Activated naive CD4-positive, alpha-beta T cell treated with anti-CD3 and anti-CD28 coated beads, Interleukin-2, amount 50 U/mL, for 24 hours (primary cell): ENCODE data around the gene WDR70.
"Not testable (repeated sequence)": the region's sequence is repeated elsewhere in the genome, so short reads cannot be mapped to it uniquely, and the experiment has no call there.

ENCODE experiments used
- H3K27ac Mint-ChIP-seq: one replicate; pipeline ENCODE4 v1.8.0; 2021; ENCODE audit warnings: mild to moderate bottlenecking, mixed read lengths
- H3K27me3 Mint-ChIP-seq: one replicate; pipeline ENCODE4 v1.8.0; 2021; ENCODE audit warnings: mixed read lengths
- H3K36me3 Mint-ChIP-seq: one replicate; pipeline ENCODE4 v1.8.0; 2021; ENCODE audit warnings: mixed read lengths
- H3K4me1 Mint-ChIP-seq: one replicate; pipeline ENCODE4 v1.8.0; 2021; ENCODE audit warnings: mixed read lengths
- H3K4me3 Mint-ChIP-seq: one replicate; pipeline ENCODE4 v1.8.0; 2021; ENCODE audit warnings: mild to moderate bottlenecking, mixed read lengths
- H3K9me3 Mint-ChIP-seq: one replicate; pipeline ENCODE4 v1.8.0; 2021; ENCODE audit warnings: mixed read lengths

WDR70 gene

DNA sequence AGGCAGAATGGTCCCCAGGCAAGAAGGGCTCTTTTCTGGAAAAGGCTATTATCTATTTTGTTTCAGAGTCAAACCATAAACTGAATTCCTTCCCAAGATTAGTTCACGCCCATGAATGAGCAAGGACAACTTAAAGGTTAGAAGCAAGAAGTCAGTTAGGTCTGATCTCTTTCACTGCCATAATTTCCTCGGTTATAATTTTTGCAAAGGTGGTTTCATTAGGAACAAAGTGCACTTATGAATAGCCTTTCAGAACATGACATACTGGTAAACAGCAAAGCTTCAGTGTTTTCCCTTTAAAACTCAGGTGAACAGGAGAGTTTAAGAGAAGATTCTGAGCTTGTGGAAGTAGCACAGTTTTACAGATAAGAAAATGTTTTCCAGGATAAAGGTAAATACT is 282.8 kb downstream of the WDR70 start:
- no peak overlapping the region for H3K4me3 Mint-ChIP-seq
- H3K27me3 Mint-ChIP-seq = no peaks in the 10 kb centered on the region
- no peak overlapping the region for H3K27ac Mint-ChIP-seq
- peaks cover 17% of the 10 kb centered on the region for H3K4me1 Mint-ChIP-seq
- no peaks in the 10 kb centered on the region for H3K9me3 Mint-ChIP-seq
- peaks cover 26% of the 10 kb centered on the region for H3K36me3 Mint-ChIP-seq

DNA sequence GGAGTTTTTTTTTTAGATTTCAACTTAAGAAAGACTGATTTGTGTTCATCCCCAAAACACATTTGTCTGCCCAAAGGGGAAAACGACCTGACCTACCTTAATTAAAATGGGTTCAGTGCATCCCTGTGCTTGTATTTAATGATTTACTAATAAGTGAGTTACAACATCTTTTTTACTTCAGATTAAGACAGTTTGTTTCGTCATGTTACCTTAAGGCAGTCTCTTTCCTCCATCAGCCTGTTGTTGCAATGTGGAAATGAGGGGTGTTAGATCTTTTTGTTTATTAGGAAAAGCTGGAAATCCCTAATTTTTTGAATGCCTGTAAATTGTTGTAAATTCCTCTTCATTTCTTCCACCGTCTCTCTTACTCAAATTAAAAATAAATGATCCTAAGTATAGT is 283.2 kb downstream of the WDR70 start:
- no peak overlapping the region for H3K4me3 Mint-ChIP-seq
- H3K27me3 Mint-ChIP-seq = no peaks in the 10 kb centered on the region
- no peak overlapping the region for H3K27ac Mint-ChIP-seq
- H3K9me3 Mint-ChIP-seq = no peaks in the 10 kb centered on the region
- H3K4me1 Mint-ChIP-seq = peaks cover 17% of the 10 kb centered on the region
- H3K36me3 Mint-ChIP-seq = peaks cover 26% of the 10 kb centered on the region

DNA sequence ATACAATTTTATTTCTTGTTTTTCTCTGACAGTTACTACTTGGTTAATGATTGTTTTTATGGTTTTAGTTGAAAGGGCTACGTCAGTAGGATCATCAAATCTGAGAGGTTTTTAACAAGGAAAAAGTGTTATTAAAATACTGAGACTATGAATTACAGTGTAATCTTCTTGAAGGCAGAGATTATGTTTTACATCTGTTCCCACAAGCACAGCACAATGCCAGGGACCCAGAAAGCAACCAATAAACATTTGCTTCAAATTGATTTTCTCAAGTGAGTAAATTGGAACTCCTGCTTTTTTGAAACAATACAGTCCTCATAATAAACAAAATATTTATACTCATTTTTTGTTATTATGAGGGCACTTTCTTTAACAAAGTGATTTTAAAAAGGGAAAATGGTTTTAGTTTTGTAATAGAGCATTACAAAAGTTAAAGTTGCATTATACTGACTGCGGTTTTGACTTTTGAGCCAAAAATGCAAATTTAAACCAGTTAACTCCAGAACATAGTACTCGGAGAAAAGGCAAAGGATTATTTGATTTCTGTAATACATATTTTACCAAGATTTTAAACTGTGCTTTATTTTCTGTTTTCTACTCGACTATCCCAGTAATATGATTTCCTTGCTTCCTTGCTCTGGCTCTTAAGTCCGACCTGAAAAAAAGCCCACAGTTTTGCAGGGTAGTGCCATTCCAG is 283.8 kb downstream of the WDR70 start:
- Mint-ChIP-seq H3K36me3 (peaks cover 24% of the 10 kb centered on the region), H3K4me3 (no peak overlapping the region), H3K4me1 (peaks cover 17% of the 10 kb centered on the region), H3K27ac (no peak overlapping the region), H3K9me3 (no peaks in the 10 kb centered on the region), H3K27me3 (no peaks in the 10 kb centered on the region)

DNA sequence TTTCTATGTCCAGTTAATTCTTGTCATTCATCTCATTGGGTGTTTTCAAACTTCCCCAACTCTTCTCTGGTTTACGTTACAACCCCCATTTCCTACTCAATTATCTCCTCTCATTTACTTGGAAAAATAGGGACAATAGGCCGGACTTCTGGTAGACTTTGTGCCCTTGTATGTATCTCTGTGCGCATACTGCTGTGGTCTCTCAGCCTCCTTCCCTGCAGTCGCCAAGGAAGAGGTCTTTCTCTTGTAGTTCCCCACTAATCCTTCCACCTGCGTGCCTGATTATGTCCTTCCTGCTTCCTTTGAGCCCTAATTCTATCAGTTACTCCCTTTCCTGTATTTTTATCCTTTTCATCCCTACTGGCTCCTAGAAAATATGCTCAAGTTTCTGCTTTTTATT is 284.4 kb downstream of the WDR70 start:
- H3K4me3 Mint-ChIP-seq = no peak overlapping the region
- H3K27me3 Mint-ChIP-seq = no peaks in the 10 kb centered on the region
- peaks cover 17% of the 10 kb centered on the region for H3K4me1 Mint-ChIP-seq
- H3K9me3 Mint-ChIP-seq = no peaks in the 10 kb centered on the region
- no peak overlapping the region for H3K27ac Mint-ChIP-seq
- peaks cover 24% of the 10 kb centered on the region for H3K36me3 Mint-ChIP-seq

DNA sequence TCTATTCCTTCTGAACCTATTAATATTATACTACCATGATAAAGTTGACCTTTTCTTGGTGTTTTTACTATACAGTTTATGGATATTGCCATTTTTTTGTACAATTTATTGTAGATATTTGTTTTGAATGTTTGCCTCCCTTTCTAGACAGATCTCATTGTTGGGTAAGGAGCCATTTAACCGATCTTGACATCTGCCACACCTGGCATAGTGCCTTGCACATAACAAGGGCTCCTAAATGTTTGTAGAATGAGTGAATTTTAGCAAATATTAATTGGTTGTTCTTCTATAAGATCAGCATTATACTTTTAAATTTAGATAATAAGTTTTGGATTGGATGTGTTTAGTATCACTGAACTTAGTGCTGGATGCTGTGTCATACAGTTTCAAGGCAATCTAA is 285.4 kb downstream of the WDR70 start:
- H3K36me3 Mint-ChIP-seq = peaks cover 28% of the 10 kb centered on the region

DNA sequence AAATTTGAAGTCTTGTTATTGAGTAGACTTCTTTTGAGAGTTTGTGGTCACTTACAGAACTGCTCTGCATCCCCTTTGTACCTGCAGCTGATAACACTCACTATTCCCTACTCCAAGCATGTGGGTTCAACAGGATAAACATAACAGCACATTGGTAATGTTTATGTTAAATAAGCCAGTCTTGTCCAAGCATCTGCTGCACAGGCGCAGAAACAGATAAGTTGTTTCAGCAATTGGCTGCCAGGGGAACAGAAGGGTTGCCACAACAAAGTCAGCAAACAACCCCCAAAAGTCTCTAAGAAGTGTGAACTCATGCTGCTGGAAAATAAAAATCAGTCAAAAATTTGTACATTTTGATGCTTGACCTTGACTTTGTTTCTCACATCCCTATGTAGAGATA is 286.2 kb downstream of the WDR70 start:
- H3K27me3 Mint-ChIP-seq = no peaks in the 10 kb centered on the region
- H3K27ac Mint-ChIP-seq = no peak overlapping the region
- peaks cover 27% of the 10 kb centered on the region for H3K4me1 Mint-ChIP-seq
- peaks cover 31% of the 10 kb centered on the region for H3K36me3 Mint-ChIP-seq
- no peak overlapping the region for H3K4me3 Mint-ChIP-seq
- H3K9me3 Mint-ChIP-seq = peaks cover 10% of the 10 kb centered on the region

More for the DNA sequence above, 285.4 kb downstream of the WDR70 start:
- Mint-ChIP-seq H3K9me3 (peaks cover 3% of the 10 kb centered on the region), H3K4me1 (peaks cover 20% of the 10 kb centered on the region), H3K27me3 (no peaks in the 10 kb centered on the region), H3K4me3 (no peak overlapping the region), H3K27ac (no peak overlapping the region)

DNA sequence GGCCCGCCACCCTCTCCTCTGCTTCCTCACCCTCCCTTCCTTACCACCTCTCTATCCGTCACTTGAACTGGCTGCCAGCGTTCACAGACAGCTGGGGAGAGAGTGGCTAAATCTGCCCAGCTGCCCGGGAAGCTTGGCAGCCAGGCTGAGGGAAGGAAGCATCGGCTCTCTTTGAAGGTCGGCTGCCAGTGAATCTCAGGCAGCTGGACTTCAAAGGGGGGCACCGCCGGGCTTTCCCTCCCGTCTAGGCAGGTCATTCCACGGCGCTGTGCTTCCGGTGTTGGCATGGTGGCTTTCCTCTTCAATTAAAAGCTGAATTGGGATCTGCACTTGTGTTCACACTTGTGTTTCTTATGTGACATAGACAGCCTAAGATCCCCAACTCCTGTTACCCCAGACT is 286.8 kb downstream of the WDR70 start:
- H3K4me3 Mint-ChIP-seq = no peak overlapping the region
- no peak overlapping the region for H3K27ac Mint-ChIP-seq
- H3K9me3 Mint-ChIP-seq = peaks cover 10% of the 10 kb centered on the region
- no peaks in the 10 kb centered on the region for H3K27me3 Mint-ChIP-seq
- H3K36me3 Mint-ChIP-seq = peaks cover 30% of the 10 kb centered on the region
- peaks cover 33% of the 10 kb centered on the region for H3K4me1 Mint-ChIP-seq

DNA sequence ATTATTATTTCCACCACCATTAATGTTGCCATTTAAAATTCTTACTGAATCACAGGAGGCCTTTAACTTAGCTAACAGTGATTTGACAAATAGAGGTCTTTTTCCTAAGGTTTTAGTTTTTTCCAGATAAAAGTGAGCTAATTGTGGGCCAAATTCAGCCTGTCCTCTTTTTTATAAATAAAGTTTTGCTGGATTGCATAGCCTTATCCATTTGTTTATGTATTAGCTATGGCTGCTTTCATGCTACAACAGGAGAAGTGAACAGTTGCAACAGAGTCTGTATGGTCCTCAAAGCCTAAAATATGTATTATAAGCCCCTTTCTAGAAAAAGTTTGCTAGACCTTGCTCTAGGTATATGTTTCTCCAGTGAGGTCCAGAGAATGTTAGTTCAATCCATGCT is 288.3 kb downstream of the WDR70 start:
- peaks cover 45% of the 10 kb centered on the region for H3K4me1 Mint-ChIP-seq
- no peak overlapping the region for H3K27ac Mint-ChIP-seq
- H3K36me3 Mint-ChIP-seq = peaks cover 29% of the 10 kb centered on the region
- no peaks in the 10 kb centered on the region for H3K27me3 Mint-ChIP-seq
- H3K4me3 Mint-ChIP-seq = no peak overlapping the region
- H3K9me3 Mint-ChIP-seq = peaks cover 10% of the 10 kb centered on the region

DNA sequence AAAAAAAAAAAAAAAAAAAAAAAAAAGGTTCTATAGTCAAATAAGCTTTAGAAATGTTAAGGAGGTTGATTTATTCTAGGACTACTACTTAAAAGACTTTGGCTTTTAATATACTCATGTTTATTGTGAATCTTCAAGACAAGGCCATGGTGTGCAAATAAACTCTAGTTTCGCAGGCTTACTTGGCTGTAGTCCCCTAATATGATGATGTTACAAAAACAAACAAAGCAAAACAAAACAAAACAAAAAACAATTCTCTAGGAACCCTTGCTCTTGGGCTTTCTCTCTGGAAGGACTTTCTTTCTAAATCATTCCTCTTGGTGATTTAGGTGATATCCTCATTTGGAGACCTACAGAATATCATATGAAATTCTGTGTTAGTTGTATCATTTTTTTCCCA is 288.7 kb downstream of the WDR70 start:
- Mint-ChIP-seq H3K9me3 (peaks cover 10% of the 10 kb centered on the region), H3K4me1 (peaks cover 48% of the 10 kb centered on the region), H3K27me3 (no peaks in the 10 kb centered on the region), H3K27ac (no peak overlapping the region), H3K36me3 (peaks cover 26% of the 10 kb centered on the region), H3K4me3 (no peak overlapping the region)

DNA sequence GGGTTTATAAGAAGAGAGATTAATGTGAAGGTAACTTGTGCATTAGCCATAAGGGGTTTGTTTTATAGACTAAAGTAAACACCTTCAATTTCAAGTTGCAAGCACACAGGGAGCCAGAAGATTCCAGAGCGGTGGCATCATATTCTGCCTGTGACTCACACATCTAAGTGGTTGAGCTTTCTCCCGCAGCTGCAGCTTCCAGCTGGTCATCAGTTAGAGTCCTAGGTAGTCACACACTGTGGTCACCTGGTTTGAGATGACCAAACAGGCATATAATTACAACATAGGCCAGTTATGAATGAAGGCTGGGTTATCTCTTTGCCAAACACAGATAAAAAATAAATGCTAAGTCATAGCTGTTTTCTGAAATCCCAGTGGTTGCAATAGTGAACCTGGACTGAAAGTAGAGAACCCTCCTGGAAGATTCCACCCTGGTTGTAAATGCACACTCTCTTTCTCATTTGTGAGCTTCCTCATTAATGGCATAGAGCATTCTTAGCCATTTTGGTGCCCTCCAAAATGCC is 289.5 kb downstream of the WDR70 start:
- Mint-ChIP-seq H3K27me3 (no peaks in the 10 kb centered on the region), H3K4me3 (no peak overlapping the region), H3K27ac (no peak overlapping the region), H3K4me1 (peaks cover 44% of the 10 kb centered on the region), H3K9me3 (peaks cover 10% of the 10 kb centered on the region), H3K36me3 (peaks cover 26% of the 10 kb centered on the region)

DNA sequence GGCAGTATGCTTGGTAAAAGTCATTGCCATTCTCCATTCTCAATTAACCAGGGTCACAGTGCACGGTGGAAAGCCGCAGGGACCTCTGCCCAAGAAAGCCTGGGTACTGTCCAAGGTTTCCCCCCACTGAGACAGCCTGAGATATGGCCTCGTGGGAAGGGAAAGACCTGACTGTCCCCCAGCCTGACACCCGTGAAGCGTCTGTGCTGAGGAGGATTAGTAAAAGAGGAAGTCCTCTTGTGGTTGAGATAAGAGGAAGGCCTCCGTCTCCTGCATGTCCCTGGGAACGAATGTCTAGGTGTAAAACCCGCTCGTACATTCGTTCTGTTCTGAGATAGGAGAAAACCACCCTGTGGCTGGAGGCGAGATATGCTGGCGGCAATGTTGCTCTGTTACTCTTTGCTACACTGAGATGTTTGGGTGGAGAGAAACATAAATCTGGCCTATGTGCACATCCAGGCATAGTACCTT is 293.0 kb downstream of the WDR70 start:
- Mint-ChIP-seq H3K36me3 (peaks cover 20% of the 10 kb centered on the region), H3K9me3 (peaks cover 12% of the 10 kb centered on the region), H3K4me1 (peaks cover 35% of the 10 kb centered on the region)
- not testable (repeated sequence) for H3K27ac Mint-ChIP-seq, H3K4me3 Mint-ChIP-seq, H3K27me3 Mint-ChIP-seq

DNA sequence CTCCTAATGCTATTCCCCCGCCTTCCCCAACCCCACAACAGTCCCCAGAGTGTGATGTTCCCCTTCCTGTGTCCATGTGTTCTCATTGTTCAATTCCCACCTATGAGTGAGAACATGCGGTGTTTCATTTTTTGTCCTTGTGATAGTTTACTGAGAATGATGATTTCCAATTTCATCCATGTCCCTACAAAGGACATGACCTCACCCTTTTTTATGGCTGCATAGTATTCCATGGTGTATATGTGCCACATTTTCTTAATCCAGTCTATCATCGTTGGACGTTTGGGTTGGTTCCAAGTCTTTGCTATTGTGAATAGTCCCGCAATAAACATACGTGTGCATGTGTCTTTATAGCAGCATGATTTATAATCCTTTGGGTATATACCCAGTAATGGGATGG is 295.2 kb downstream of the WDR70 start:
- Mint-ChIP-seq H3K9me3 (peaks cover 14% of the 10 kb centered on the region), H3K36me3 (peaks cover 18% of the 10 kb centered on the region), H3K4me1 (peaks cover 34% of the 10 kb centered on the region)
- not testable (repeated sequence) for H3K27me3 Mint-ChIP-seq, H3K4me3 Mint-ChIP-seq, H3K27ac Mint-ChIP-seq

DNA sequence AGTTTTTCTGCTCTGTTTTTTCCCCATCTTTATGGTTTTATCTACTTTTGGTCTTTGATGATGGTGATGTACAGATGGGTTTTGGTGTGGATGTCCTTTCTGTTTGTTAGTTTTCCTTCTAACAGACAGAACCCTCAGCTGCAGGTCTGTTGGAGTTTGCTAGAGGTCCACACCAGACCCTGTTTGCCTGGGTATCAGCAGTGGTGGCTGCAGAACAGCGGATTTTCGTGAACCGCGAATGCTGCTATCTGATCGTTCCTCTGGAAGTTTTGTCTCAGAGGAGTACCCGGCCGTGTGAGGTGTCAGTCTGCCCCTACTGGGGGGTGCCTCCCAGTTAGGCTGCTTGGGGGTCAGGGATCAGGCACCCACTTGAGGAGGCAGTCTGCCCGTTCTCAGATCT is 300.2 kb downstream of the WDR70 start:
- peaks cover 27% of the 10 kb centered on the region for H3K36me3 Mint-ChIP-seq
- peaks cover 16% of the 10 kb centered on the region for H3K9me3 Mint-ChIP-seq
- H3K4me3 Mint-ChIP-seq, H3K27ac Mint-ChIP-seq, H3K27me3 Mint-ChIP-seq, H3K4me1 Mint-ChIP-seq: not testable (repeated sequence)

DNA sequence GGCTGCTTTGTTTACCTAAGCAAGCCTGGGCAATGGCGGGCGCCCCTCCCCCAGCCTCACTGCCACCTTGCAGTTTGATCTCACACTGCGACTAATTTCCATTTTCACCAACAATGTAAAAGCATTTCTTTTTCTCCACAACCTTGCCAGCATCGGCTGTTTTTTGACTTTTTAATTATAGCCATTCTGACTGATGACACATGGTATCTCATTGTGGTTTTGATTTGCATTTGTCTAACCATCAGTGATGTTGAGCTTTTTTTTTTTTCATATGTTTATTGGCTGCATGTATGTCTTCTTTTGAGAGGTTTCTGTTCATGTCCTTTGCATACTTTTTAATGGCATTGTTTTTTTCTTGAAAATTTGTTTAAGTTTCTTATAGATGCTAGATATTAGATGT is 300.8 kb downstream of the WDR70 start:
- not testable (repeated sequence) for H3K4me3 Mint-ChIP-seq, H3K27ac Mint-ChIP-seq, H3K4me1 Mint-ChIP-seq, H3K27me3 Mint-ChIP-seq
- Mint-ChIP-seq H3K9me3 (peaks cover 16% of the 10 kb centered on the region), H3K36me3 (peaks cover 32% of the 10 kb centered on the region)

DNA sequence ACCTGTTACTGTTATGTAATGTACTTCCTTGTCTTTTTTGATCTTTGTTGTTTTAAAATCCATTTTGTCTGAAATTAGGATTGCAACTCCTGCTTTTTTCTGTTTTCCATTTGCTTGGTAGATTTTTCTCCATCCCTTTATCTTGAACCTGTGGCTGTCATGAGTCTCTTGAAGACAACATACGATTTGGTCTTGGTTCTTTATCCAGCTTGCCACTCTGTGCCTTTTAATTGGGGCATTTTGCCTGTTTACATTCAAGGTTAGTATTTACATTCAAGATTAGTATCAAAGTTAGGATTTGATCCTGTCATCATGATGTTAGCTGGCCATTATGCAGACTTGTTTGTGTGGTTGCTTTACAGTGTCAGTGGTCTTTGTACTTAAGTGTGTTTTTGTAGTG is 304.0 kb downstream of the WDR70 start:
- H3K4me1 Mint-ChIP-seq = peaks cover 4% of the 10 kb centered on the region
- H3K4me3 Mint-ChIP-seq = no peak overlapping the region
- peaks cover 10% of the 10 kb centered on the region for H3K9me3 Mint-ChIP-seq
- no peak overlapping the region for H3K27ac Mint-ChIP-seq
- H3K36me3 Mint-ChIP-seq = peaks cover 31% of the 10 kb centered on the region
- no peaks in the 10 kb centered on the region for H3K27me3 Mint-ChIP-seq

DNA sequence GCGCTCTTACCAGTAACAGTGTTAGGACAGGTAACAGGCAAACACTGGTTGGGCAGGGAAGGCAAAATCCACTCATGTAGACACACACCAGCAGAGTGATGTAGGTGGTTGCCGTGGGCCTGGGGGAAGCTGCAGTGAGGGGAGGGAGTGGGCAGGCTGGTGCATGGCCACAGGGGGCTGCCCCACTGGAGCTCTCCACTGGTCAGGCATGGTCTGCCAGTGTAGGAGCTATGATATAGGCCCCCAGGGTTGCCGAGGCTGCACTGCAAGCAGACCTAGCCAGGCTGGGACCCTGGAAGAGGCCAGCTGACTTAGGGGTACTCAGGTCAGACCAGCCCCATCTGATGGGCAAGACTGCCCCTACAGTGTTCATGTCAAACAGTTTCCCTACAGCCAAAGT is 306.1 kb downstream of the WDR70 start:
- H3K4me1 Mint-ChIP-seq = no peaks in the 10 kb centered on the region
- H3K4me3 Mint-ChIP-seq = no peak overlapping the region
- H3K36me3 Mint-ChIP-seq = peaks cover 34% of the 10 kb centered on the region
- no peaks in the 10 kb centered on the region for H3K27me3 Mint-ChIP-seq
- peaks cover 16% of the 10 kb centered on the region for H3K9me3 Mint-ChIP-seq
- H3K27ac Mint-ChIP-seq = no peak overlapping the region

DNA sequence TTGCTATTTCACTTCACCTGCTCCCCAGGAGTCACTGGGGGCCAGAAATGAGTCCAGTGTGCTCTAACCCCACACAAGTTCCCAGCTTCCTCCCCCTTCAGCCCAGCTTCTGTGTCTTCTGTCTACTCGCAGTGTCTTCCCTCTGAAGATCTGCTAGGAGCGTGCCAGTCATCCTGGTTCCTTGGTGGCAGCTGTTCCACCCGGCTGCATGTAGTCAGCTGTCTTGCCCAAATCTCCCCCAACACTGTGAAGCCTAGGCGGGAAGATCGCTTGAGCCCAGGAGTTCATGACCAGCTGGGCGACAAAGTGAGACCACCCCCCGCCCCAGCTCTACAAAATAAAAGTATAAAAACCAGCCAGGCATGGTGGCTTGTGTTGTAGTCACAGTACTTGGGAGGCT is 306.7 kb downstream of the WDR70 start:
- Mint-ChIP-seq H3K9me3 (peaks cover 16% of the 10 kb centered on the region), H3K4me1 (no peaks in the 10 kb centered on the region), H3K27me3 (no peaks in the 10 kb centered on the region), H3K4me3 (no peak overlapping the region), H3K36me3 (peaks cover 33% of the 10 kb centered on the region), H3K27ac (no peak overlapping the region)
